Measurements from ENCODE around the gene ZFHX3. TPM values are rescaled to one million over a fixed set of nuclear protein-coding genes. Genes with fewer than 3 reads are reported as not detected.
A peak's percentile ranks its signal among the peaks of the same experiment; 100 is the strongest.

Gene ZFHX3
- total and polyA plus RNA-seq, 9 of the 15 experiments (the other 6 are each of a cell fraction or from before 2014, with no cell fraction given), result 0.01 to 0.23 (median 0.06) TPM; not detected in 4

GRCh38 chr16:73023752-73024570, 24.0 kb downstream of the ZFHX3 start (continued):
- 0 out of 2 replicates have a peak, but pooled peaks have one; percentile 28 for TF ChIP-seq MGA (IDR thresholded peaks at IDR 0.05)
- TF ChIP-seq TAF1 (IDR thresholded peaks at IDR 0.05; ENCODE audit: control insufficient read depth, extremely low read depth, insufficient read depth, low read length, severe bottlenecking), result no peak
- TF ChIP-seq FOSL1 (tag; conservative IDR thresholded peaks at IDR 0.05), result no peak
- TF ChIP-seq PPARD (CRISPR knock-in tag; IDR thresholded peaks at IDR 0.05), result no peak
- no peak for TF ChIP-seq ZBTB34 (CRISPR knock-in tag; IDR thresholded peaks at IDR 0.05)
- TF ChIP-seq L3MBTL2 (IDR thresholded peaks at IDR 0.05), result peak; percentile 47; the same call in 1 of the 2 replicates

Measured in K562 (cell line).